HG02973 (cell line): Measurements from ENCODE around the gene ZEB2.

Experiments used
- ATAC-seq: cut with Tn5 transposase; IDR thresholded peaks from one replicate; pipeline ENCODE4 v1.9.1; 2021; ENCODE audit warnings: moderate library complexity; ENCODE audit not compliant: unreplicated experiment

The ZEB2 gene

DNA sequence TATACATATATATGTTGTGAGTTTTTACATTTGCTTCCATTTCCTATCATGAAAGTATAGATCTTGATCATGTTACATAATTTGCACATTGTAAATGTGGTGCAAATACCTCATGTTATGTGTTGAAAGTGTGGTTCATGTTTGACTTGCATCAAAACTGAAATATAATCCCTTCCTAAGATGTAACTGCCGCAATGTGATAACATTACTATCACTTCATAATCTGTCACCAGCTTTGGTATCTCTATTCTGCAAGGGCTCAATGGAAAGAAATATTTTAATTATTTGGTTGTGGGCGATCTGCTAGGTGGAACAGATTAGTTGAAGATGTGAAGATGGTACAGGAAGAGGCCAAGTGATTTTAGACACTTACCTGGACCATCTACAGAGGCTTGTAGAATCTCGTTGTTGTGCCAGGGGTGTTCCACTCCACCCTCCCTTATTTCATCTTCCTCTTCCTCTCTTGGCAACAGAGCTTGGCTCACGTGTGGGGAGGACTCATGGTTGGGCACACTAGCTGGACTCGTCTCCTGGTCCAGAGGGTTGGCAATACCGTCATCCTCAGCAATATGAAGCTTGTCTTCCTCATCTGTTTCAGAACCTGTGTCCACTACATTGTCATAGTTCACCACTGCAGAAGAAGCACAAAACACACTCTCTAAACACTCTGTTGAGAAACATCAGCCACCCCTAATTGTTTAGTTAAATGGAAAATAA is 90.4 kb downstream of the ZEB2 start:
- ATAC-seq: no peak

DNA sequence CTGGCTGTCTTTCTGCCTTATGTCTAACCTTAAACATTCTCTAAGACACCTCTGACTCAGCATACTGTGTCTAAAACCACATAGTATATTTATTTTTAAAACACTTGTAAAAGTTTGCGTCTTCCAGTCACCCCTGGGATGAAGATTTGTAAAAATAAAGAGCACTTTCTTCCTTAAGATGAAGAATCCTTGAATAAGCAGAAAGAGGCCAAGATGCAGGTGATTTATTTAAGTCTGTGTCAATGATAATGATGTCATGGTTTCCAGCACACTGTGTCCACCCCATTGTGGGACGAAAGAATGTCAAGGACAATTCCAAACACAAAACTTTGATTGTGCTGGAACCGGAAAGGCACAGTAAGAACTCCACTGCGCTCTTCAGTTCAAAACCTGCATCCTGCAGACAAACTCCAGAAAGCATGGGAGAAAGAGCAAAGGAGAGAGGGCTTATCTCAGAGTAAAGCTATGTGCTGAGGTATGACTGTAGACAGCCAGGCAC is 92.9 kb downstream of the ZEB2 start:
- no peak for ATAC-seq

DNA sequence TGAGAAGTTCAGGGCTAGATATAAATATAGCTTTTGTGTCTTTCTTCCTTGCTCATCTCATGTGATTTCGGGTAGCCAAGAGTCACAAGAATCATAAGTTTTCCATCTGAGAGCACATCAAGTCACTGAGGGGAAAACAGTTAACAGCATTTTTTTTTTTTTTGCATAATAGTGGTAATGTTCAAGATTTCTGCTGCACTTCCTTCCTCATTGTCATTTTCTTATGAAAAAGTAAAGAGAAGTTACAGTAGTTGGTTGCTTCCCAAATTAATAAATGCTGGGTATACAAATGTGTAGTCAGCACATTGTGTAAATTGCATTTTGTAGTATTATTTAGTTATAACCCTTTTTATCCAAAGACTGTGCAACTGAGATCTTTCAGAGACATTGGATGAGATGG is 93.6 kb downstream of the ZEB2 start:
- no peak for ATAC-seq

GRCh38 chr2:144424559-144425240 is 95.2 kb downstream of the ZEB2 start:
- no peak for ATAC-seq

DNA sequence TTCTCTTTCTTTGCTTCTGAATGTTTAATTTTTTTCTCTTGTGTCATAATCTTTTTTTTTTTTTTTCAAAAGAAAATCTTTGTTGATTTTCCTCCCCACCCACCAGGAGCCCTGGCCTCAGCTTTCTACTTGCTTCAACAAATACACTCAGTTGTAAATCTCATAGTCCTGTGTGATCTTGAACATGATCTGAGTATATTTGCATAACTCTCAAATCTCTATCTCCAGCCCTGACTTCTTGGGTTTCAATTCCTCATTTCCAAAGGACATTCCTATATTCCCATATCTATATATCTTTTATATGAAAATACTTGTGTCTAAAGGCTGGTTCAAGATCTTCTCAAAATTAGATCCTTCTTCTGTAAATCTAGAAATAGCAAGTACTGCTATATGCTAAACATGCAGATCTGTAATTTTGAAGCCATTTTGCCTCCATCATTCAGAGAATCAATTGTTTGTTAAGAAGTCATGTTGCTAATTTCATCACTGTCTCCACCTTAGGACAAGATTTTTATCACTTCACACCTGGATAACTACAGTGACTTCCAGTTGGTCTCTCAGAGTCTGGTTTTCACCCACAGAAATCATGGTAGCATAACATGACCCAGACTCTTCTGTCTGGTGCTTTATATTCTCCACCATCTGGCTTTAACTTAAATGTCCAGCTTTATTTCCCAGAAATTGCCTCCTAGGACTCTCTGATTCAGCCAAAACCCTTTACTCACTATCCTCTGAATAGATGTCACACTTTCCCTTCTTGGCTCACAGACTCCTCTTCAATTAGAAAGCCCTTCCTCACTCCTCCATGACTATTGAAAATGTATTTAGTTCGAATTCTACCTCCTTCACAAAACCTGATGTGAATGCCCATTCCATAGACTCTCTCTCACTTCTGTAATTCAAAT is 98.1 kb downstream of the ZEB2 start:
- ATAC-seq: no peak

DNA sequence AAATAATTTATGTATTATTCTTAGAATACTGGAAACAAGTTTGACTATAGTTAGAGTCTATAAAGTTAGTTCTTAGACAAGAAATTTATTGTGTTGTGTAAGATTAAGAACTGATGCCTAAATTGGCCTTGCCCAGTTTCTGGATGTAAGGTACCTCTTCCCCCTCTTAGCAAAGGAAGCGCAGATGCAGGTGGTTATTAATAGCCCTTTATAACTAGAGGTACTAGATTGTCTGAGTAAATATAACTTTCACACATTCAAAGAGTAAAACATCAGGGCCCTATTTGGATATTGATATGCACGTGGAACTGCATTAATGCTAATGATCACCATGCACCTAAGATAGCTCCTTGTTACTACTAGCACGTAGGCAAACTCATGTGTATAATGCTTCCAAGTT is 100.7 kb downstream of the ZEB2 start:
- no peak for ATAC-seq

DNA sequence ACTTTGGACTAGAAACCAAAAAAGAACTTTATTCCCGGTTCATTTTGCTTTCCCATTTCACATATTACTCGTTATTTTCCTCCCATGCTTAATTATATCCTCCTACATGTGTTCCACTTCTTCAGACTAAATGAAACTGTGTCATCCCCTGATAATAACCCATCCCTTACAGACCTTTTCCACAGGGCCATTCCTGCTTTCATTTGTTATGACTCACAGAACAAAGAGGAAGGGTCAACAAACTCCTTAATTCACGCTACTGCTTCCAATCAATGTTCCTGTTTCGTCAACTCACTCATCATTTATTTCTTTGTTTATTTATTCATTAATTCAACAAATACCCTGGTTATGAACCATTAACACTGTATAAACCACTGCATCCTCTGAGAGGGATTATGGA is 104.5 kb downstream of the ZEB2 start:
- ATAC-seq: no peak

DNA sequence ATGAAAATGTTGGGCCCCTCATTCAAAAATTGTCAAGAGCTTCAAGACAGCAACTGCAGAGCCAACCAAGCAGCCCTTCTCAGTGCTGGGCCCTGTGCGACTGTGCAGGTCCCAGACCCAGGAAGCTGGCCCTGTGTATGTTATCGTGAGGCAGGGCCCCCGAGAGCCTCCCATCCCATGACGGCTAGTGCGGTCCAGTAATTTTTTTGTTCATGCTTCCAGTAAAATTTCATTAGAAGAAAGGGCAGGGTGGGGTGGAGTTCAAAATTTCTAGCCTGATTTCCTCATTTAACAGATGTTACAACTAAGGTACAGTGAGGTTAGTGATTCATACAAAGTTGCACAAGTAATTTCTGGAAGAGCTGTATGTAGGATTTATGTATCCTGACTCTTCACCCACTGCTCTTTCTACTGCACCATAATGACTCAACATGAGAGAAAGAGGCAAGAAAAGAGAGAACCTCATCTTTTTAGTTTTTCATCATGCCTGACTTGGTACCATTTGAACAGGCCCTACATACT is 105.5 kb downstream of the ZEB2 start:
- ATAC-seq: peak; percentile 50

DNA sequence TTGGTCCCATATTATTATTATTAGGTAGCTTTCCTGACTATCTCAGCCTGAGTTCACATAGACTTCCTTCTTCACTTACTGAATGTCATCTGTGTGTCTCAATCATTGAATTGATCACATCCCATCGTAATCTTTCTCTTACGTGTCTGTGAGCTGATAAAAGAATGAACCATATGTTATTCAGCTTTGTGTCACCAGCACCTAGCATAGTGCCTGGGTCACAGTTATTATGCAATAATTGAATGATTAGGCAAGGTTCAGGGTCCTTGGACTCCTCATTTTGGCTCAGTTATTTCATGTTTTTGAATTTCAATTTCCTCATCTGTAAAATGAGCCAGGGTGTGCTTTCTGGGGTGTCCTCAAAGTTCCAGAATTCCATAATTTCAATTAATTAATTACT is 107.2 kb downstream of the ZEB2 start:
- no peak for ATAC-seq

- ATAC-seq: no peak
Observed at GRCh38 chr2:144411473-144411872, 108.4 kb downstream of the ZEB2 start.

- no peak for ATAC-seq
Observed at GRCh38 chr2:144409241-144409640, 110.7 kb downstream of the ZEB2 start.

DNA sequence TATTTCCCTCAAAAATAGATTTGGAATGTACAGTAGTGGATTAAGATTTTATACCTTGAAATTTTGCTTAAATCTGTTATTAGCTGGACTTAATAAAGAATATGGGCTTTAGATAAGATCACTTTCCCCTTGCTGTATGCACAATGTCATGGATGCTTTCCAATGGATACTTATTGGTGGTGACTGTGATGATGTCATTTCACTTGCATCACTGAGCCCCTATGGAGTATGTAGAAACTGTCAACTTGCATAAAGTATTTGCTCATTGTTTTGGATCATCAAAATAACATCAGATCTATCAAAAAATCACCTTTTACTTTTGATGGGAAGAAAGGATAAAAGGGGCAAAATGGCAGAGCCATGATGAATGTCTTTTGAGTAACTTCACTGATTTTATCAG is 112.7 kb downstream of the ZEB2 start:
- no peak for ATAC-seq

GRCh38 chr2:144405982-144406788 is 113.7 kb downstream of the ZEB2 start:
- no peak for ATAC-seq

DNA sequence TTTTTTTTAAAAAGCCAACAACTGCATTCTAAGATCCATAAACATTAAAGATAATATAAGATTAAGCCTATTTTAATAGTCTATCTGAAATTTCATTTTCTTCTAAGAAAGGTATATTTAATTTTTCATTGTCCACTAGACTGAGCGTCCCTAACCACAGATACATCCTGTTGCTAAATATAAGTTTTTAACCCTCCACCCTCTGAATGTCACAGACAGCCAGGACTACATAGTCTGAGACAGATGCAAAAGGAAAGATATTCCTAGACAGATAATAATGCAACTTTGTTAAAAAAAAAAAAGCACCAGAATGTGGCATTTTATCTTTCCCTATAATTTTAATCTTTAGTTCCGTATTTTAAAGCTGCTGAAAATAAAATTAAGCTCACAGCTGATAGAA is 114.6 kb downstream of the ZEB2 start:
- ATAC-seq: no peak

- ATAC-seq: no peak
Observed at GRCh38 chr2:144404586-144405314, 115.2 kb downstream of the ZEB2 start.

DNA sequence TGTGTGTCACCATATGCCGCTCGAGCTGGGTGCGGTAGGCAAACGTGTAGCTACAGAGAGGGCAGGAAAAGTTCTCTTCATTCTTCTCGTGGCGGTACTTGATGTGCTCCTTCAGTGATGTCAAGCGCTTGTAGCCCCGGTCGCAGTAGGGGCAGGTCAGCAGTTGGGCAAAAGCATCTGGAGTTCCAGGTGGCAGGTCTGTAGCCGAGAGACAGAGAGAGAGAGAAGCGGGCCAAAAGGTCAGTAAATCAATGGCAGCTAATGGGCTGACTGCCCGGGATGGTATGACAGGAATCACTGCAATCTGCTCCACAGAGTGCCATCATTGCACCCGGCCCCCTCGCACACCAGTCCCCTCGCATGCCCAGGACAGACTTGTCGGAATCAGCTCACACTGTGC is 116.0 kb downstream of the ZEB2 start:
- no peak for ATAC-seq

DNA sequence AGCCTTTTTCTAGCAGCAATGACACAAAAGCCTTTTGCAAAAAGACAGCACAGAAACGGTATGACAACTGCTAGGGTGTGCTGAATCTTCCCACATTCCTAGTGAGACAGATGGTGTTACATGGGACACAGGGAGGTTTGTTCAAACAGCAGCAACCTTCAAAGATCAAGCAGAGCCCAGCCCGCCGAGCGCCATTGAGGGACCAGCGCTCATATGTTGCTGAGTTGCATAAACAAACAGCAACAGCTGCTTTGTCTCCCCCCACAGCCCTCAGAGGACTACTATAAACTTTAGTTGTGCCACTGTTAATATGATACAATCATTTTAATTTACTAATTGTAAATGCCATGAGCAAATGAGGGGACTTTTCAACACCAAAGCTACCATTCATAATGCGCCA is 117.7 kb downstream of the ZEB2 start:
- ATAC-seq: no peak

DNA sequence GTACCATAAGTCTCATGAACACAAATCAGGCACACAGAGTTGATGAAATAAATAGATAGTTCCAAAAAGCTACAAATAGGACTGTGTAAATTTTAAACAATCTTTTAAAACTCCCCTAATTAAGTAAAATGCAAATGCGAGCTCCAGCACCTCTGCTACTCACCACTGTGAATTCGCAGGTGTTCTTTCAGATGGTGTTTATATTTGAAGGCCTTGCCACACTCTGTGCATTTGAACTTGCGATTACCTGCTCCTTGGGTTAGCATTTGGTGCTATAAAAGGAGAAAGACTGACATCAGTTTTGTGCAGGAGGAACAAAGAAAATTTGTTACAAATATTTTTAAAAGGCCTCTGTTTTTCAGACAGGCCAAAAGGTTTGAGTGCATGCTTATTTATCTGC is 118.9 kb downstream of the ZEB2 start:
- no peak for ATAC-seq

GRCh38 chr2:144396318-144396717 is 123.6 kb downstream of the ZEB2 start:
- ATAC-seq: no peak
